B cell (primary cell): ENCODE results near the gene RAB3IP. TPM values are rescaled to one million over a fixed set of nuclear protein-coding genes. Genes with fewer than 3 reads are reported as not detected.
"Not testable (repeated sequence)": the region's sequence is repeated elsewhere in the genome, so short reads cannot be mapped to it uniquely, and the experiment has no call there.

Experiments used
- ATAC-seq: fragments of 200-7000 bp; cut with Tn5 transposase; one replicate; pipeline ENCODE4 v1.10.0; 2021; ENCODE audit warnings: low read depth, mild to moderate bottlenecking, moderate number of reproducible peaks, moderate library complexity
- CTCF ChIA-PET: fragments of 350-600 bp; sonication (Branson Sonifier 250); formaldehyde crosslinking; loops from one replicate; lab custom pipeline; 2021; ENCODE audit warnings: antibody characterized with exemption, inconsistent platforms; lab: Charles Lee
- POLR2A ChIA-PET: fragments of 350-600 bp; sonication (Branson Sonifier 250); formaldehyde crosslinking; loops from one replicate; lab custom pipeline; 2021; ENCODE audit warnings: antibody characterized with exemption; lab: Charles Lee
- DNase-seq: peaks from one replicate; pipeline ENCODE4 v3.0.0; 2013
- H2AFZ ChIP-seq: 2 replicates; pipeline ENCODE4 v1.6.1; 2012; ENCODE audit warnings: mild to moderate bottlenecking, low read depth, low read length; ENCODE audit not compliant: insufficient read depth, poor library complexity, severe bottlenecking
- H3K27ac ChIP-seq, 2 donors: 1 replicate in 1 of 2; 2 replicates in 1 of 2; pipeline ENCODE4 v1.5.1; 2012 to 2013; ENCODE audit warnings: low read length in 2 of 2, mild to moderate bottlenecking in 2 of 2, moderate library complexity in 1 of 2
- H3K27me3 ChIP-seq, 4 experiments: fragments of 200-600 bp in 1 of 4; sonication (generic) in 1 of 4; replicated peaks in 1 of 4; 1 replicate in 2 of 4; 2 replicates in 2 of 4; pipeline versions ENCODE4 v1.6.1 to v1.7.0; 2013 to 2016; ENCODE audit warnings: low read length in 3 of 4, mild to moderate bottlenecking in 2 of 4, mixed read lengths in 1 of 4, moderate library complexity in 1 of 4; ENCODE audit not compliant: insufficient read depth in 4 of 4, control insufficient read depth in 3 of 4; ENCODE audit errors: control extremely low read depth in 1 of 4
- H3K36me3 ChIP-seq, 2 experiments: replicated peaks in 1 of 2; 1 replicate in 1 of 2; 2 replicates in 1 of 2; pipeline versions ENCODE4 v1.6.1 to v1.7.1; 2013; ENCODE audit warnings: low read length in 1 of 2; ENCODE audit not compliant: insufficient read depth in 2 of 2, control insufficient read depth in 1 of 2; ENCODE audit errors: control extremely low read depth in 1 of 2, extremely low read depth in 1 of 2
- H3K4me1 ChIP-seq, 2 donors: fragments of 200-600 bp in 1 of 2; sonication (generic) in 1 of 2; 1 replicate in 1 of 2; 2 replicates in 1 of 2; pipeline versions ENCODE4 v1.5.1 to v1.6.1; 2013 to 2017; ENCODE audit warnings: low read length in 2 of 2; ENCODE audit not compliant: control insufficient read depth in 2 of 2, insufficient read depth in 2 of 2
- H3K4me2 ChIP-seq: replicated peaks from 2 replicates; pipeline ENCODE3; 2012; ENCODE audit warnings: mild to moderate bottlenecking, low read depth, low read length; ENCODE audit not compliant: poor library complexity, severe bottlenecking
- H3K4me3 ChIP-seq, 5 experiments: fragments of 200-600 bp in 1 of 5; sonication (generic) in 1 of 5; 1 replicate in 3 of 5; 2 replicates in 2 of 5; pipeline versions ENCODE4 v1.5.1 to v1.7.0; 2011 to 2016; ENCODE audit warnings: low read length in 4 of 5, mild to moderate bottlenecking in 4 of 5, low read depth in 2 of 5, control low read depth in 1 of 5, moderate library complexity in 1 of 5; ENCODE audit not compliant: insufficient read depth in 1 of 5; ENCODE audit errors: control extremely low read depth in 1 of 5, extremely low read depth in 1 of 5
- H3K79me2 ChIP-seq: fragments of 200-600 bp; sonication (generic); one replicate; pipeline ENCODE4 v1.6.0; 2016; ENCODE audit warnings: low read length; ENCODE audit not compliant: control insufficient read depth, insufficient read depth
- H3K9ac ChIP-seq: fragments of 200-600 bp; sonication (generic); 2 replicates; pipeline ENCODE4 v1.6.1; 2017; ENCODE audit warnings: mild to moderate bottlenecking, low read length, moderate library complexity
- H3K9me3 ChIP-seq, 3 donors: one replicate each; pipeline versions ENCODE4 v1.6.1 to v1.7.1; 2013; ENCODE audit warnings: low read length in 2 of 3; ENCODE audit not compliant: control insufficient read depth in 2 of 3, insufficient read depth in 1 of 3; ENCODE audit errors: control extremely low read depth in 1 of 3
- H4K20me1 ChIP-seq: 2 replicates; pipeline ENCODE4 v1.6.0; 2012; ENCODE audit warnings: mild to moderate bottlenecking, low read length; ENCODE audit not compliant: insufficient read depth, control insufficient read depth, poor library complexity, severe bottlenecking
- H3K27ac Mint-ChIP-seq: one replicate; pipeline ENCODE4 v1.8.0; 2021; ENCODE audit warnings: mixed read lengths
- H3K27me3 Mint-ChIP-seq: one replicate; pipeline ENCODE4 v1.8.0; 2021; ENCODE audit warnings: mixed read lengths
- H3K4me1 Mint-ChIP-seq: one replicate; pipeline ENCODE4 v1.8.0; 2021; ENCODE audit warnings: mixed read lengths
- H3K4me3 Mint-ChIP-seq: one replicate; pipeline ENCODE4 v1.8.0; 2021; ENCODE audit warnings: mixed read lengths
- H3K9me3 Mint-ChIP-seq: one replicate; pipeline ENCODE4 v1.8.0; 2022; ENCODE audit warnings: mixed read lengths; ENCODE audit not compliant: insufficient read depth
- CTCF ChIP-seq: fragments of 200-600 bp; IDR thresholded peaks from one replicate; pipeline ENCODE4 v1.8.0; 2022; ENCODE audit warnings: antibody characterized with exemption, mild to moderate bottlenecking
- EZH2 ChIP-seq: IDR thresholded peaks from 2 replicates; pipeline ENCODE4 v1.6.1; 2012; ENCODE audit warnings: borderline replicate concordance, low read depth, mild to moderate bottlenecking, moderate library complexity, low read length; ENCODE audit not compliant: insufficient read depth, poor library complexity, severe bottlenecking
- WGBS: methylation state at CpG from one replicate; pipeline ENCODE4 v1.1.5; 2013; ENCODE audit warnings: missing lambda C conversion rate; ENCODE audit not compliant: insufficient coverage; 5-methylcytosine and 5-hydroxymethylcytosine counted together
- intact Hi-C: fragments of 100-400 bp; cut with micrococcal nuclease; formaldehyde crosslinking; loops from one replicate; pipeline ENCODE4 v1.10.0; 2022
- polyA plus RNA-seq: library from polyadenylated mRNA; depleted of rRNA; stranded (reverse); fragments of >200 nt; gene quantifications from 2 replicates; pipeline ENCODE4 v1.2.3, GENCODE V29; 2012
- total RNA-seq, 2 donors: library from RNA; stranded (reverse); fragments of 120-200 nt in 1 of 2; gene quantifications; 1 replicate in 1 of 2; 2 replicates in 1 of 2; pipeline versions ENCODE4 v1.2.3 to v1.2.4, GENCODE V29; 2013 to 2022

The RAB3IP gene
- total and polyA plus RNA-seq, 2 donors (not counting 1 experiment from before 2014, with no cell fraction given), result 11.2 to 37.9 TPM

- H4K20me1 ChIP-seq, result no peaks in the 10 kb centered on the region
- no peaks in the 10 kb centered on the region for H3K4me1 ChIP-seq
- POLR2A ChIA-PET, result no interaction called here
- no peak overlapping the region for H3K27ac Mint-ChIP-seq
- CTCF ChIA-PET, result no interaction called here
- H3K4me3 Mint-ChIP-seq, result no peak overlapping the region
- DNase-seq (no peak), ATAC-seq (no peak)
- no peaks in the 10 kb centered on the region for H3K27me3 ChIP-seq
- H3K79me2 ChIP-seq, result no peaks in the 10 kb centered on the region
- H3K27ac ChIP-seq, result no peak overlapping the region
- H2AFZ ChIP-seq, result no peak overlapping the region
- intact Hi-C loops, result no loop called here
- peaks cover 8% of the 10 kb centered on the region for H3K27me3 Mint-ChIP-seq
- no peaks in the 10 kb centered on the region for H3K36me3 ChIP-seq
- no peaks in the 10 kb centered on the region for H3K4me1 Mint-ChIP-seq
- peaks cover 2% of the 10 kb centered on the region for H3K9me3 Mint-ChIP-seq
- TF ChIP-seq EZH2 (no peak), CTCF (no peak)
- 80% methylated on average over 1 of the region's 2 CpGs for WGBS
- no peak overlapping the region for H3K9ac ChIP-seq
- H3K4me3 ChIP-seq, result no peak overlapping the region
- H3K9me3 ChIP-seq, result peaks cover 0 to 19% (median 4%) of the 10 kb centered on the region in 3 donors
- H3K4me2 ChIP-seq, result no peak overlapping the region
Observed at GRCh38 chr12:69851976-69852375, 113.3 kb downstream of the RAB3IP start.

GRCh38 chr12:69853176-69853961, 114.7 kb downstream of the RAB3IP start:
- H3K4me3 Mint-ChIP-seq, result not testable (repeated sequence)

More at GRCh38 chr12:69853176-69853961, 114.7 kb downstream of the RAB3IP start:
- POLR2A ChIA-PET, H3K27me3 Mint-ChIP-seq, H3K27ac Mint-ChIP-seq, CTCF ChIA-PET, DNase-seq, H2AFZ ChIP-seq, H3K9ac ChIP-seq, H3K79me2 ChIP-seq, intact Hi-C loops, H3K36me3 ChIP-seq, H4K20me1 ChIP-seq, H3K9me3 Mint-ChIP-seq, H3K4me1 Mint-ChIP-seq, H3K27ac ChIP-seq, H3K4me1 ChIP-seq, H3K4me3 ChIP-seq, H3K27me3 ChIP-seq, H3K4me2 ChIP-seq, ATAC-seq: not testable (repeated sequence)
- peaks cover 0 to 19% (median 4%) of the 10 kb centered on the region in 3 donors for H3K9me3 ChIP-seq
- WGBS, result 96% methylated on average over 55 of the region's 61 CpGs
